Measurements from ENCODE around the gene ZNF263.

Gene ZNF263

GRCh38 chr16:3328104-3328503 lies 44.8 kb downstream of the ZNF263 start:
- DNase-seq (ENCODE audit: low spot score): no peak

GRCh38 chr16:3328643-3329042 lies 45.4 kb downstream of the ZNF263 start:
- no peak for DNase-seq (ENCODE audit: low spot score)

All from pons (tissue), 1 donor.